ENCODE data around the gene RRN3.
A peak's percentile ranks its signal among the peaks of the same experiment; 100 is the strongest.
"Not testable (repeated sequence)": the region's sequence is repeated elsewhere in the genome, so short reads cannot be mapped to it uniquely, and the experiment has no call there.

Gene RRN3

GRCh38 chr16:15093955-15094827, at the start of gene RRN3:
TSS of gene RRN3 (minus strand) at chr16:15094272. CDS start at chr16:15094233, 39 bp downstream.
- peak; percentile 91 for DNase-seq

GRCh38 chr16:15143601-15144091, 49.6 kb upstream of the RRN3 start:
- not testable (repeated sequence) for DNase-seq

- not testable (repeated sequence) for DNase-seq
Measured at GRCh38 chr16:15142891-15143600, 49.0 kb upstream of the RRN3 start.

- DNase-seq, result not testable (repeated sequence)
Measured at GRCh38 chr16:15142107-15142890, 48.2 kb upstream of the RRN3 start.

GRCh38 chr16:15141586-15141985, 47.5 kb upstream of the RRN3 start:
- no peak for DNase-seq

- not testable (repeated sequence) for DNase-seq
Measured at GRCh38 chr16:15140444-15141365, 46.6 kb upstream of the RRN3 start.

GRCh38 chr16:15137514-15137913, 43.4 kb upstream of the RRN3 start:
- not testable (repeated sequence) for DNase-seq

- DNase-seq, result not testable (repeated sequence)
Measured at GRCh38 chr16:15135483-15136360, 41.6 kb upstream of the RRN3 start.

GRCh38 chr16:15134752-15135482, 40.8 kb upstream of the RRN3 start:
- DNase-seq, result not testable (repeated sequence)

- DNase-seq, result not testable (repeated sequence)
Measured at GRCh38 chr16:15133554-15133953, 39.5 kb upstream of the RRN3 start.

GRCh38 chr16:15132719-15133428, 38.8 kb upstream of the RRN3 start:
- DNase-seq, result not testable (repeated sequence)

GRCh38 chr16:15130943-15131700, 37.0 kb upstream of the RRN3 start:
- DNase-seq, result not testable (repeated sequence)

- DNase-seq, result not testable (repeated sequence)
Measured at GRCh38 chr16:15130256-15130932, 36.3 kb upstream of the RRN3 start.

- DNase-seq, result not testable (repeated sequence)
Measured at GRCh38 chr16:15127641-15128425, 33.8 kb upstream of the RRN3 start.

GRCh38 chr16:15100372-15100987, 6.4 kb upstream of the RRN3 start:
- DNase-seq, result not testable (repeated sequence)

GRCh38 chr16:15099366-15099909, 5.4 kb upstream of the RRN3 start:
- DNase-seq, result not testable (repeated sequence)

Measured in stimulated activated CD8-positive, alpha-beta memory T cell treated with anti-CD3 and anti-CD28 coated beads, Interleukin-4, amount 100 ng/mL, for 48 hours (primary cell).